ENCODE measurements around the gene OLFM1. TPM values are rescaled to one million over a fixed set of nuclear protein-coding genes. Genes with fewer than 3 reads are reported as not detected.

The OLFM1 gene
- total RNA-seq, 2 donors from 2014 or later: not detected

DNA sequence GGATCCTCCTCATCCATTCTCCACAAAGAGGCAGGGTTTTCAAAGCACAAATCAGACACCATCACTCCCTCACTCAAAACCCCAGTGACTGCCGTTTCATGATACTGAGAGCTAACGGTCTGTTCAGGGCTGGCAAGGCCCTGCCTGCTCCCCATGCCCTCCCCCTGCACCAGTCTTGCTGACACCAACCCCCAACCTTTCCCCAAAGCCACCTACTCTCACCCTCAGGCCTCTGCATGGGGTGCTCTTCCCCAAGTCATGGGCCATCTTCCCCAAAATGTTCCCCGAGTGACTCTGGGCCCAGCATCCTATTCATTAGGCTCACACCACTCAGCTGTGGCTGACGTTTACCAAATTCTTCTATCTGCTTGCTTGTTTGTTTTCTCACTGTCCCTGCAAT, 21.7 kb upstream of the OLFM1 start:
- ATAC-seq: no peak

DNA sequence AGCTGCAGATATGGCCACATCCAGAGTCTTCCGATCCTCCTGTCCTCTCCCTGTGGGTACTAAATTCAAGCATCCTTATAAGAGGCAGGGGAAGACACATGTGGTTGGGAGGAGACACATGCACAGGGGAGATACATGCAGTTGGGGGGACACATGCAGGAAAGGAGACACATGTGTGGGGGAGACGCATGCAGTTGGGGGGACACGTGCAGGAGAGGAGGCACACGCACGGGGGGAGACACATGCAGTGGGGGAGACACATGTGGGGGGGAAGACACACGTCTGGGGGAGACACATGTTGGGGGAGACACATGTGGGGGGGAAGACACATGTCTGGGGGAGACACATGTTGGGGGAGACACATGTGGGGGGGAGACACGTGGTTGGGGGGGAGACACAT, 21.2 kb upstream of the OLFM1 start:
- ATAC-seq (no peak), DNase-seq (no peak)
- peaks cover 43% of the 10 kb centered on the region for H3K27me3 Mint-ChIP-seq
- no peak overlapping the region for H3K4me3 Mint-ChIP-seq
- H3K36me3 Mint-ChIP-seq (ENCODE audit: low read depth): peaks cover 3% of the 10 kb centered on the region
- no peak overlapping the region for H3K27ac Mint-ChIP-seq
- H3K9me3 ChIP-seq (ENCODE audit: control insufficient read depth, low read length, poor library complexity, severe bottlenecking): no peaks in the 10 kb centered on the region
- H3K4me1 Mint-ChIP-seq: peaks cover 3% of the 10 kb centered on the region

More for the DNA sequence above, 21.7 kb upstream of the OLFM1 start:
- no peak overlapping the region for H3K4me3 Mint-ChIP-seq
- no peak overlapping the region for H3K27ac Mint-ChIP-seq
- peaks cover 3% of the 10 kb centered on the region for H3K36me3 Mint-ChIP-seq (ENCODE audit: low read depth)
- H3K9me3 ChIP-seq (ENCODE audit: control insufficient read depth, low read length, poor library complexity, severe bottlenecking): no peaks in the 10 kb centered on the region
- H3K4me1 Mint-ChIP-seq: peaks cover 3% of the 10 kb centered on the region
- H3K27me3 Mint-ChIP-seq: peaks cover 43% of the 10 kb centered on the region
- DNase-seq: no peak

DNA sequence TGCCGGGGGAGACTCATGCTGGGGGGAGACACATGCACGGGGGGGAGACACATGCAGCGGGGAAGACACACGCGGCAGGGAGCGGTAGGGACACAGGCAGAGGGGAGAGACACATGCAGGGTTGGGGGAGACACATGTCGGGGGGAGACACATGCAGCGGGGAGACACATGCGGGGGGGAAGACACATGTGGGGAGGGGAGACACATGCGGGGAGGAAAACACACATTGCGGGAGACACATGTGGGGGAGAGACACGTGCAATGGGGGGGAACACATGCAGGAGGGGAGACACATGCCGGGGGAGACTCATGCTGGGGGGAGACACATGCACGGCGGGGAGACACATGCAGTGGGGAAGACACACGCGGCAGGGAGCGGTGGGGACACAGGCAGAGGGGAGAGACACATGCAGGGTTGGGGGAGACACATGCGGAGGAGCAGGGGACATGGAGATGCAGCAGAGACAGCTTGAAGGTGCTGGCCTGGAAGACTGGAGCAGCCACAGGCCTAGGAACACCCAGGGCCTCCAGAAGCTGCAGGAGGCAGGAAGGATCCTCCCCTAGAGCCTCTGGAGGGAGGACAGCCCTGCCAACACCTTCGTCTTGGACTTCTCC, 20.3 kb upstream of the OLFM1 start:
- H3K9me3 ChIP-seq (ENCODE audit: control insufficient read depth, low read length, poor library complexity, severe bottlenecking): no peaks in the 10 kb centered on the region
- no peak for DNase-seq
- no peak for ATAC-seq
- Mint-ChIP-seq H3K4me3 (no peak overlapping the region), H3K27me3 (peaks cover 43% of the 10 kb centered on the region), H3K4me1 (peaks cover 3% of the 10 kb centered on the region), H3K27ac (no peak overlapping the region), H3K36me3 (ENCODE audit: low read depth) (peaks cover 3% of the 10 kb centered on the region)

DNA sequence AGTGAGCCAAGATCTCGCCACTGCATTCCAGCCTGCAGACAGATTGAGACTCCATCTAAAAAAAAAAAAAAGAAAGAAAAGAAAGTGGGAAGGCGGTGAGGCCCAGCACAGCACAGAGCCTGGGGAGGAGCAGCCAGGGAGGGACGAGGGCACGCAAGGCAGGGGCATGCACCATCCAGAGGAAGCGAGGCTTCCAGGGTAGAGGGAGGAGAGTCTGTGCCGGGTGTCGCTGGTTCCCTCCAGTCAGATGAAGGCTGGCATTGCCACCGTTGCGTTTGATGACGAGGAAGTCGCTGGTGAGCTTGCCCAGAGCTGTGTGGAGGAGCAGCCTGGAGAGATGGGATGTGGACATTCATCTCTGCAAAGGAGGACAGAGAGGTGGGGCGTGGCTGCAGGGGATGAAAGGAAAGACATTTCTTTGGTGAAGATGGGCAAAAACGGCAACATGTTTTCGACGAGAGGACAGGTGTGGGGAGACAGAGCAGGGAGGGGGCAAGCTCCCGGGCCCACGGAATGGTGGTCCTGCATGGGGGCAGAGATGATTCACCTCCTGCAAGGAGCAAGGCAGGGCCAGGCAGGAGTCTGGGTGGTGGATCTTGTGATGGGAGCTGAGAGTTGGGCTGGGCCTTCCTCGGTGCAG, 18.6 kb upstream of the OLFM1 start:
- H3K4me3 Mint-ChIP-seq: no peak overlapping the region
- peaks cover 3% of the 10 kb centered on the region for H3K36me3 Mint-ChIP-seq (ENCODE audit: low read depth)
- DNase-seq (no peak), ATAC-seq (no peak)
- H3K27ac Mint-ChIP-seq: no peak overlapping the region
- peaks cover 3% of the 10 kb centered on the region for H3K4me1 Mint-ChIP-seq
- no peaks in the 10 kb centered on the region for H3K9me3 ChIP-seq (ENCODE audit: control insufficient read depth, low read length, poor library complexity, severe bottlenecking)
- peaks cover 59% of the 10 kb centered on the region for H3K27me3 Mint-ChIP-seq

DNA sequence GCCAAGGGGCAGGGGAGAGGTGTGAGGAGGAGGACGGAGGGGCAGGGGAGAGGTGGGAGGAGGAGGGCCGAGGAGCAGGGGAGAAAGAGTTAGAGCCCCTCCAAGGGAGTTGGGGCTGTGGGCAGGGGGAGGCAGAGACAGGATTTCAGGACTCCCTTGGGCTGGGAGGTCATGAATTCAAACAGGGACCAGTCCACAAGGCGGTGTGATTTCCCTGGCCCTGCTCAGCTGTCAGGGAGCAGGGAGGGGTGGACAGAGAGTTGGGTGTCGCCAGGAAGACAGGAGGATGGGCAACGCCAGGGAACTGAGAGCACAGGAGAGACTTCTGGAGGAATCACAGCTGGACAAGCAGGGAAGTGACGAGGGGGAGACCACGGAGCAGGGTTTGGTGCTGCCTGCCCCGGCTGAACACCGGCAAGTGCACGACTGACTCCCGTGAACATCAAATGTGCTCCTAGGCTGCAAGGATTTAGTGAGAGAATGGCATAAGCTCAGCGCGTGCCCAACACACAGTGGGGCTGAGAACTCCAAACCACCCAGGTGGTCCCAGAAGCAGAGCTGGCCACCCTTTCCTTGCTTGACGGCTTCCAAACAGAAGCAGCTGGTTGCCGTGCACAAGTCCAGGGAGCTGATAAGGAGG, 17.8 kb upstream of the OLFM1 start:
- peaks cover 3% of the 10 kb centered on the region for H3K4me1 Mint-ChIP-seq
- H3K27me3 Mint-ChIP-seq: peaks cover 63% of the 10 kb centered on the region
- H3K36me3 Mint-ChIP-seq (ENCODE audit: low read depth): peaks cover 5% of the 10 kb centered on the region
- no peak overlapping the region for H3K4me3 Mint-ChIP-seq
- ATAC-seq (no peak), DNase-seq (no peak)
- H3K27ac Mint-ChIP-seq: no peak overlapping the region
- H3K9me3 ChIP-seq (ENCODE audit: control insufficient read depth, low read length, poor library complexity, severe bottlenecking): no peaks in the 10 kb centered on the region

DNA sequence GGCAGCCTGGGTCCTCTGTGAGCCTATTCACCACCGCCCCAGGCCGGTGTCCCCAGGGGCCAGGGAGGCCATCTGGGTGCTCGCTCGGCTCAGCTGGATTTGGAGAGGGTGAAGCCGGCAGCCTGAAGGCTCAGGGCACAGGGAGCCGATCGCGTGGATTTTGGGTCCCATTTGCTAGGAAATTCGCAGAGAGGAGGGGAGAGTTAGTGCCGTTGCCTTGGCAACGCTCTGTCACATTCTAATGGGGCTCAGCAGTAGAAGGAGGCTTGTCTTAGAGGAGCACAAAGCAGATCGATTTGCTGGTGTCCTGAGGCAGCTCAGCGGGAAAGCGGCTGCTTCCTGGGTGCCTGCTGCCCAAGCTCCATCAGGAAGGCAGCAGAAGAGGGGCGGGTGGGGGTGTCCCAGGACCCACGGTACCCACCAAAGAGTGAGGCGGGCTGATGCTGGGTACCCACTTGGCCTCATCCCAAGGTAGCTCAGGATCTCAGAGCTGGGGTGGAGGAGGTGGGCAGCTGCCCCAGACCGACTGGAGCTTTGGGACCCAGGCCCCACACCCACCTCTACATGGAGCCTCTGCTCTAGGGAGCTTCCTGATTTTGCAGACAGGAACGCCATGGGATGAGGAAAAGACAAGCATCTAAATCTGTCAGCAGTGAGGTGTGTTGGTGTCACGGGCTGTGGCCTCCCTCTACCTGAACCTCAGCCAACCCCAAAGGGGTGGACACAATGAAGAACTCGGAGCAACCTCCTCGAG, 17.1 kb upstream of the OLFM1 start:
- no peaks in the 10 kb centered on the region for H3K9me3 ChIP-seq (ENCODE audit: control insufficient read depth, low read length, poor library complexity, severe bottlenecking)
- H3K27ac Mint-ChIP-seq: no peak overlapping the region
- peaks cover 8% of the 10 kb centered on the region for H3K36me3 Mint-ChIP-seq (ENCODE audit: low read depth)
- peaks cover 5% of the 10 kb centered on the region for H3K4me1 Mint-ChIP-seq
- no peak overlapping the region for H3K4me3 Mint-ChIP-seq
- no peak for ATAC-seq
- peaks cover 64% of the 10 kb centered on the region for H3K27me3 Mint-ChIP-seq
- no peak for DNase-seq

DNA sequence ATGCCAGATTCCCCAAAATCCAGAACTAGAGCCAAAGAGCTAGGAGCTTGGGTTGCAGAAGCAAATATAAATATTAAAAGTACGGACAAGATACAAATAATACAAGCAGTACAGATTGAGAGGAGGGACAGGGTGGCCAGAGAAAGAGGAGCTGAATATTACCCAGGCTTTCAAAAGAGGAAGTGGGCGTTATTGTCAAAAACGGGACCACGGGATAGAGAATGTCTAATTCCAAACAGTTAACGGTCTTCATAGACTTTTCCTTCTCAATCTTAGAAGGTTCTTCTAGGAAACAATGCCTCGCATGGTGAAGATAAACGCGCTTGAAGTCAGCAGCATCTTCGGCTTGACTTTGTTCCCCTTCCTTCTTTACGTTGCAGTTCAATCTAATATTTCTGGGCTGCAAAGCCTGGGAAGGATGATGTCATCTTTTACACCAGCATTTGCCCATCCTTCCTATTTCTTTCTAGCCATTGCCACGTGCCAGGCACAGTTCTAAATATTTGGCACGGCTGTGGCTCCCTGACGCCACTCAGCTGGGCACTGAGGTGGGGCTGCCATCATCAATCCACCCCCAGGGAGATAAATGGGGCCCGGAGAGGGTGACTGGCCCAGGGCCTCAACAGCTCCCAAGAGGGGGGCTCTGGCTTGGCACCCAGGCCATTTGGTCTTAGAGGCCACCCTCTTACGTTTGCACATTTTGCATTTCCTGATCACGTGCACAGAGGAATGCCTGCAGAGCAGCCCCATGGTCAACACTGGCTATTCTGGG, 16.3 kb upstream of the OLFM1 start:
- Mint-ChIP-seq H3K4me3 (no peak overlapping the region), H3K36me3 (ENCODE audit: low read depth) (peaks cover 8% of the 10 kb centered on the region), H3K4me1 (peaks cover 5% of the 10 kb centered on the region), H3K27ac (no peak overlapping the region), H3K27me3 (peaks cover 59% of the 10 kb centered on the region)
- no peak for ATAC-seq
- H3K9me3 ChIP-seq (ENCODE audit: control insufficient read depth, low read length, poor library complexity, severe bottlenecking): no peaks in the 10 kb centered on the region
- DNase-seq: no peak

DNA sequence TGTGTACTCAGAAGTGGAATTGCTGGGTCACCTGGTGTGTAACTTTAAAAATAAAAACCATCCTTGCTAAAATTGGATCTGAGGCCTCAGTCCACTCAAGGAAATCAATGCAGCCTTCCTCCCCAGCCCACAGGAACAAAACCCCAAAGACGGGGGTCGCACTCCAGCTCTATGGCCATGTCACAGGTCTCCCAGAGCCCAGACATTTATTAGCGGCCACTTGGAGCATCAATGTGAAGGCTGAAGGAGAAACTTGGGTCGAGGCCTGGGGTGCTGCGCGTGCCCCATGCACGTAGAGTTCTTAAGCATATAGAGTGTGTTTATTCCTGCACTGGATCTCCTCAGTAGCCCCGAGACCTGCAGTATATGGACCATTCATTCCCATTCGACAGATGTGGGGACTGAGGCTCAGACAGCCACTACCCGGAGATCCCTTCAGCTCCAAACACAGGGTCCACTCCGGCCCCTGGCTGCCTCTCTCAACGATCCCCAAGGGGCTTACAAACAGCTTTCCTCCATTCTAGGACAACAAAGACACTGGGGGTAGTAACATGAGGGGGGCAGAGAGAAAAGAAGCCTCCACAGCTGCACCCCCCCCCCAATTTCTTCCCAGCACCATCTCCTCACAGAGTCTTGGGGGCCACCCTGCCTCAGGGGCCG, 14.3 kb upstream of the OLFM1 start:
- no peak for DNase-seq
- H3K9me3 ChIP-seq (ENCODE audit: control insufficient read depth, low read length, poor library complexity, severe bottlenecking): no peaks in the 10 kb centered on the region
- Mint-ChIP-seq H3K27ac (no peak overlapping the region), H3K27me3 (peaks cover 72% of the 10 kb centered on the region), H3K4me1 (peaks cover 5% of the 10 kb centered on the region), H3K4me3 (no peak overlapping the region), H3K36me3 (ENCODE audit: low read depth) (peaks cover 5% of the 10 kb centered on the region)
- ATAC-seq: no peak

DNA sequence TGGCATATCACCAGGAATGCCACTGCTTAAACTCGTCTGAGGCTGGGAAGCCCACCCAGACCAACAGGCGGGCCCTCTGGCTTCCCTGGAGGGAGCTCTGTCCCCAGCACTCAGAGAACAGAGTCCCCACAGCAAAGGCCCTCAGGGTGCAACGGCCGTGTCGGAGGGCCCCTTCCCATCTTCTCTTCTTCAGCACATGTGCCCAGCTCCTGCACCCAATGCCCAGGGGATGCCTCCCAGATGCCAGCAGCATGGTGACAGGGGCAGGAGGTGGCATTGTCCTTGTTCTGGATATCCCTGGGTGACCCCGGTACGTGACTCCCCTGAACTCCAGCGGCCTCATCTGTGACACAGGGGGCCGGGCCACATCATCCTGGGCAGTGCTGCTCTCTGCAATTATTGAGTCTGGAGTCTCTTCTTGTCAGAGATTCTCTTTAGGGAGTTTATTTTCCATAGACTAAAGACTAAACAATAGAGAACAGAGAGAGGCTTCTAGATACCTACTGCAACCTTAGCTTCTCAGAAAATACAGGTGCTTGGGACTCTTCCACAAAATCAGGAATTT, 13.6 kb upstream of the OLFM1 start:
- peaks cover 71% of the 10 kb centered on the region for H3K27me3 Mint-ChIP-seq
- H3K4me1 Mint-ChIP-seq: peaks cover 3% of the 10 kb centered on the region
- no peak overlapping the region for H3K4me3 Mint-ChIP-seq
- DNase-seq (no peak), ATAC-seq (no peak)
- H3K27ac Mint-ChIP-seq: no peak overlapping the region
- H3K36me3 Mint-ChIP-seq (ENCODE audit: low read depth): peaks cover 5% of the 10 kb centered on the region
- H3K9me3 ChIP-seq (ENCODE audit: control insufficient read depth, low read length, poor library complexity, severe bottlenecking): no peaks in the 10 kb centered on the region

DNA sequence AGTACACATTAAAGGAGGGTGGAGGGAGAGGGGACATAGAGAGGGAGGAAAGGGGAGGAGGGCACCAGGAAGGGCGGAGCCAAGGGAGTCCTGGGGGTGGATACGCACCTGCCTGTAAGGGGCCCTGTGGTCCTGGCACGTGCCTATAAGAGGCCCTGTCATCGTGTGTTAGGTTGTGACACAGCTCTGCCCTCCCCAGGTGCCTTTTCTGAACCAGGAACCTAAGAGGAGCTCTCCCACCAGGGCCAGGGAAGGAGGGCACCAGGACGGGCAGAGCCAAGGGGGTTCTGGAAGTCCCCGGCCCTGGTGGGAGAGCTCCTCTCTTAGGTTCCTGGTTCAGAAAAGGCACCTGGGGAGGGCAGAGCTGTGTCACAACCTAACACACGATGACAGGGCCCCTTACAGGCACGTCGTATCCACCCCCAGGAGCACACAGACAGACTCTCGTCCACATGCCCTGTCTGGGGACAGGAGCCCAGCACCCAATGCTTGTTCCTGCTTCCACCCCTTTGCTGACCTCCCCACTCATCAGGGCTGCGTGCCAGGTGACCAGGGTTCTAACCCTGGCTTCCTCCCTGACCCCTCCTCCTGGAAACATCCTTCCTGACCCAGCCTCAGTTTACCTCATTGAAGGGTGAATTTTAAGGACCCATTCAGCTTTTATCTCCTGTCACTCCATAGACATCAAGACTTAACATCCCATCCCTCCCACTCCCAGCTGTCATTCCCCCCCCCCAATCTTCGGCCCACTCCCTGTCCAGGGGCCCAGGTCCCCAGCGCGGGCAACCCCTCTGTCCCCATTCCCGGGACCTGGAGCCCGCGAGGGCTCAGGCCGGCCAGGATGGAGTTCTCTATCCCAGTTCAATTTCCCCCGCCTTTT, 12.9 kb upstream of the OLFM1 start:
- peaks cover 3% of the 10 kb centered on the region for H3K4me1 Mint-ChIP-seq
- H3K9me3 ChIP-seq (ENCODE audit: control insufficient read depth, low read length, poor library complexity, severe bottlenecking): no peaks in the 10 kb centered on the region
- no peak for DNase-seq
- H3K36me3 Mint-ChIP-seq (ENCODE audit: low read depth): peaks cover 5% of the 10 kb centered on the region
- H3K27ac Mint-ChIP-seq: no peak overlapping the region
- H3K27me3 Mint-ChIP-seq: peaks cover 70% of the 10 kb centered on the region
- no peak for ATAC-seq
- no peak overlapping the region for H3K4me3 Mint-ChIP-seq

DNA sequence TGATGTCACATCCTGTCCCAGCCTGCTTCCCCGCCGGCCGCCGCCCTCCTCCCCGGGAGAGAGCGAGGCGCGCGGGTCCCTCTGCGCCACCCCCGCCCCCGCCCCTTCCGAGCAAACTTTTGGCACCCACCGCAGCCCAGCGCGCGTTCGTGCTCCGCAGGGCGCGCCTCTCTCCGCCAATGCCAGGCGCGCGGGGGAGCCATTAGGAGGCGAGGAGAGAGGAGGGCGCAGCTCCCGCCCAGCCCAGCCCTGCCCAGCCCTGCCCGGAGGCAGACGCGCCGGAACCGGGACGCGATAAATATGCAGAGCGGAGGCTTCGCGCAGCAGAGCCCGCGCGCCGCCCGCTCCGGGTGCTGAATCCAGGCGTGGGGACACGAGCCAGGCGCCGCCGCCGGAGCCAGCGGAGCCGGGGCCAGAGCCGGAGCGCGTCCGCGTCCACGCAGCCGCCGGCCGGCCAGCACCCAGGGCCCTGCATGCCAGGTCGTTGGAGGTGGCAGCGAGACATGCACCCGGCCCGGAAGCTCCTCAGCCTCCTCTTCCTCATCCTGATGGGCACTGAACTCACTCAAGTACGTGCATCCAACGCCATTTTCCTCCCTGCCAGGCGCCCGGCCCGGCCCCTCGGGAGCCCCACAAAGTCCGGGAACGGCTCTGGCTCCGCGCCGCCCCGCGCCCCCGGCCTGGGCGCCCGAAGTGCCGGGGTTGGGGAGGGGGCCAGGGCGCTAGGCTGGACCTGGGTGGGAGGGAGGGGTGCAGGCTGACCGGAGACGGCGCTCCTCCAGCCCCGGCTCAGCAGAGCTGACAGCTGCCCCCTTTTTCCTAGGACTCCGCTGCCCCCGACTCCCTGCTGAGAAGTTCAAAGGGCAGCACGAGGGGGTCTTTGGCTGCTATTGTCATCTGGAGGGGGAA, 12.0 kb upstream of the OLFM1 start:
- no peak overlapping the region for H3K4me3 Mint-ChIP-seq
- no peaks in the 10 kb centered on the region for H3K9me3 ChIP-seq (ENCODE audit: control insufficient read depth, low read length, poor library complexity, severe bottlenecking)
- peaks cover 3% of the 10 kb centered on the region for H3K4me1 Mint-ChIP-seq
- peaks cover 61% of the 10 kb centered on the region for H3K27me3 Mint-ChIP-seq
- no peak for DNase-seq
- peaks cover 5% of the 10 kb centered on the region for H3K36me3 Mint-ChIP-seq (ENCODE audit: low read depth)
- no peak for ATAC-seq
- H3K27ac Mint-ChIP-seq: no peak overlapping the region

Measured in T-helper 17 cell (primary cell).